Hepatic stellate cell (primary cell): ENCODE measurements around the gene ULK3.

Source experiments
- DNase-seq: peaks from one replicate; pipeline ENCODE4 v3.0.0; 2011; ENCODE audit warnings: low spot score

ULK3 gene

GRCh38 chr15:74868059-74868458 lies 25.1 kb upstream of the ULK3 start:
- DNase-seq = no peak

GRCh38 chr15:74867466-74868038 lies 24.6 kb upstream of the ULK3 start:
- DNase-seq = no peak

GRCh38 chr15:74866090-74866489 lies 23.1 kb upstream of the ULK3 start:
- DNase-seq = peak; percentile 73

GRCh38 chr15:74865316-74865715 lies 22.4 kb upstream of the ULK3 start:
- no peak for DNase-seq

GRCh38 chr15:74864296-74864695 lies 21.3 kb upstream of the ULK3 start:
- DNase-seq = no peak

- no peak for DNase-seq
Observed at GRCh38 chr15:74863239-74864056, 20.5 kb upstream of the ULK3 start.

GRCh38 chr15:74858369-74858740 lies 15.4 kb upstream of the ULK3 start:
- DNase-seq = no peak

GRCh38 chr15:74857671-74858368 lies 14.9 kb upstream of the ULK3 start:
- no peak for DNase-seq

- DNase-seq = no peak
Observed at GRCh38 chr15:74857082-74857655, 14.2 kb upstream of the ULK3 start.

GRCh38 chr15:74856537-74856936 lies 13.6 kb upstream of the ULK3 start:
- DNase-seq = no peak

GRCh38 chr15:74855857-74856256 lies 12.9 kb upstream of the ULK3 start:
- DNase-seq = no peak

GRCh38 chr15:74854453-74855022 lies 11.6 kb upstream of the ULK3 start:
- DNase-seq = no peak

GRCh38 chr15:74851960-74852359 lies 9.0 kb upstream of the ULK3 start:
- DNase-seq = no peak

- DNase-seq = no peak
Observed at GRCh38 chr15:74850393-74850792, 7.4 kb upstream of the ULK3 start.

- DNase-seq = no peak
Observed at GRCh38 chr15:74847432-74847831, 4.5 kb upstream of the ULK3 start.

GRCh38 chr15:74845581-74845980 lies 2.6 kb upstream of the ULK3 start:
- no peak for DNase-seq

- DNase-seq = no peak
Observed at GRCh38 chr15:74845208-74845568, 2.2 kb upstream of the ULK3 start.

GRCh38 chr15:74844319-74845207 lies 1.6 kb upstream of the ULK3 start:
- no peak for DNase-seq

- DNase-seq = no peak
Observed at GRCh38 chr15:74843891-74844299, 939 bp upstream of the ULK3 start.

GRCh38 chr15:74843445-74843828 lies 481 bp upstream of the ULK3 start:
- no peak for DNase-seq

GRCh38 chr15:74841891-74842373 lies 1.0 kb downstream of the ULK3 start:
- no peak for DNase-seq
